B cell (primary cell): ENCODE results near the gene SAC3D1. TPM values are rescaled to one million over a fixed set of nuclear protein-coding genes. Genes with fewer than 3 reads are reported as not detected.

ENCODE experiments used
- ATAC-seq: fragments of 200-7000 bp; cut with Tn5 transposase; one replicate; pipeline ENCODE4 v1.10.0; 2021; ENCODE audit warnings: low read depth, mild to moderate bottlenecking, moderate number of reproducible peaks, moderate library complexity
- CTCF ChIA-PET: fragments of 350-600 bp; sonication (Branson Sonifier 250); formaldehyde crosslinking; loops from one replicate; lab custom pipeline; 2021; ENCODE audit warnings: antibody characterized with exemption, inconsistent platforms; lab: Charles Lee
- POLR2A ChIA-PET: fragments of 350-600 bp; sonication (Branson Sonifier 250); formaldehyde crosslinking; loops from one replicate; lab custom pipeline; 2021; ENCODE audit warnings: antibody characterized with exemption; lab: Charles Lee
- DNase-seq: peaks from one replicate; pipeline ENCODE4 v3.0.0; 2013
- H2AFZ ChIP-seq: 2 replicates; pipeline ENCODE4 v1.6.1; 2012; ENCODE audit warnings: mild to moderate bottlenecking, low read depth, low read length; ENCODE audit not compliant: insufficient read depth, poor library complexity, severe bottlenecking
- H3K27ac ChIP-seq, 2 donors: 1 replicate in 1 of 2; 2 replicates in 1 of 2; pipeline ENCODE4 v1.5.1; 2012 to 2013; ENCODE audit warnings: low read length in 2 of 2, mild to moderate bottlenecking in 2 of 2, moderate library complexity in 1 of 2
- H3K27me3 ChIP-seq, 4 experiments: fragments of 200-600 bp in 1 of 4; sonication (generic) in 1 of 4; replicated peaks in 1 of 4; 1 replicate in 2 of 4; 2 replicates in 2 of 4; pipeline versions ENCODE4 v1.6.1 to v1.7.0; 2013 to 2016; ENCODE audit warnings: low read length in 3 of 4, mild to moderate bottlenecking in 2 of 4, mixed read lengths in 1 of 4, moderate library complexity in 1 of 4; ENCODE audit not compliant: insufficient read depth in 4 of 4, control insufficient read depth in 3 of 4; ENCODE audit errors: control extremely low read depth in 1 of 4
- H3K36me3 ChIP-seq, 2 experiments: replicated peaks in 1 of 2; 1 replicate in 1 of 2; 2 replicates in 1 of 2; pipeline versions ENCODE4 v1.6.1 to v1.7.1; 2013; ENCODE audit warnings: low read length in 1 of 2; ENCODE audit not compliant: insufficient read depth in 2 of 2, control insufficient read depth in 1 of 2; ENCODE audit errors: control extremely low read depth in 1 of 2, extremely low read depth in 1 of 2
- H3K4me1 ChIP-seq, 2 donors: fragments of 200-600 bp in 1 of 2; sonication (generic) in 1 of 2; 1 replicate in 1 of 2; 2 replicates in 1 of 2; pipeline versions ENCODE4 v1.5.1 to v1.6.1; 2013 to 2017; ENCODE audit warnings: low read length in 2 of 2; ENCODE audit not compliant: control insufficient read depth in 2 of 2, insufficient read depth in 2 of 2
- H3K4me2 ChIP-seq: replicated peaks from 2 replicates; pipeline ENCODE3; 2012; ENCODE audit warnings: mild to moderate bottlenecking, low read depth, low read length; ENCODE audit not compliant: poor library complexity, severe bottlenecking
- H3K4me3 ChIP-seq, 5 experiments: fragments of 200-600 bp in 1 of 5; sonication (generic) in 1 of 5; 1 replicate in 3 of 5; 2 replicates in 2 of 5; pipeline versions ENCODE4 v1.5.1 to v1.7.0; 2011 to 2016; ENCODE audit warnings: low read length in 4 of 5, mild to moderate bottlenecking in 4 of 5, low read depth in 2 of 5, control low read depth in 1 of 5, moderate library complexity in 1 of 5; ENCODE audit not compliant: insufficient read depth in 1 of 5; ENCODE audit errors: control extremely low read depth in 1 of 5, extremely low read depth in 1 of 5
- H3K79me2 ChIP-seq: fragments of 200-600 bp; sonication (generic); one replicate; pipeline ENCODE4 v1.6.0; 2016; ENCODE audit warnings: low read length; ENCODE audit not compliant: control insufficient read depth, insufficient read depth
- H3K9ac ChIP-seq: fragments of 200-600 bp; sonication (generic); 2 replicates; pipeline ENCODE4 v1.6.1; 2017; ENCODE audit warnings: mild to moderate bottlenecking, low read length, moderate library complexity
- H3K9me3 ChIP-seq, 3 donors: one replicate each; pipeline versions ENCODE4 v1.6.1 to v1.7.1; 2013; ENCODE audit warnings: low read length in 2 of 3; ENCODE audit not compliant: control insufficient read depth in 2 of 3, insufficient read depth in 1 of 3; ENCODE audit errors: control extremely low read depth in 1 of 3
- H4K20me1 ChIP-seq: 2 replicates; pipeline ENCODE4 v1.6.0; 2012; ENCODE audit warnings: mild to moderate bottlenecking, low read length; ENCODE audit not compliant: insufficient read depth, control insufficient read depth, poor library complexity, severe bottlenecking
- H3K27ac Mint-ChIP-seq: one replicate; pipeline ENCODE4 v1.8.0; 2021; ENCODE audit warnings: mixed read lengths
- H3K27me3 Mint-ChIP-seq: one replicate; pipeline ENCODE4 v1.8.0; 2021; ENCODE audit warnings: mixed read lengths
- H3K4me1 Mint-ChIP-seq: one replicate; pipeline ENCODE4 v1.8.0; 2021; ENCODE audit warnings: mixed read lengths
- H3K4me3 Mint-ChIP-seq: one replicate; pipeline ENCODE4 v1.8.0; 2021; ENCODE audit warnings: mixed read lengths
- H3K9me3 Mint-ChIP-seq: one replicate; pipeline ENCODE4 v1.8.0; 2022; ENCODE audit warnings: mixed read lengths; ENCODE audit not compliant: insufficient read depth
- EZH2 ChIP-seq: IDR thresholded peaks from 2 replicates; pipeline ENCODE4 v1.6.1; 2012; ENCODE audit warnings: borderline replicate concordance, low read depth, mild to moderate bottlenecking, moderate library complexity, low read length; ENCODE audit not compliant: insufficient read depth, poor library complexity, severe bottlenecking
- WGBS: methylation state at CpG from one replicate; pipeline ENCODE4 v1.1.5; 2013; ENCODE audit warnings: missing lambda C conversion rate; ENCODE audit not compliant: insufficient coverage; 5-methylcytosine and 5-hydroxymethylcytosine counted together
- intact Hi-C: fragments of 100-400 bp; cut with micrococcal nuclease; formaldehyde crosslinking; loops from one replicate; pipeline ENCODE4 v1.10.0; 2022
- polyA plus RNA-seq: library from polyadenylated mRNA; depleted of rRNA; stranded (reverse); fragments of >200 nt; gene quantifications from 2 replicates; pipeline ENCODE4 v1.2.3, GENCODE V29; 2012
- total RNA-seq, 2 donors: library from RNA; stranded (reverse); fragments of 120-200 nt in 1 of 2; gene quantifications; 1 replicate in 1 of 2; 2 replicates in 1 of 2; pipeline versions ENCODE4 v1.2.3 to v1.2.4, GENCODE V29; 2013 to 2022
- TF ChIP-seq, protein P1 (sequence below): fragments of 200-600 bp; IDR thresholded peaks from one replicate; pipeline ENCODE4 v1.8.0; 2022; ENCODE audit warnings: antibody characterized with exemption, mild to moderate bottlenecking

Gene SAC3D1
- total and polyA plus RNA-seq, 2 donors (not counting 1 experiment from before 2014, with no cell fraction given) = 5.9 to 6.0 TPM

DNA sequence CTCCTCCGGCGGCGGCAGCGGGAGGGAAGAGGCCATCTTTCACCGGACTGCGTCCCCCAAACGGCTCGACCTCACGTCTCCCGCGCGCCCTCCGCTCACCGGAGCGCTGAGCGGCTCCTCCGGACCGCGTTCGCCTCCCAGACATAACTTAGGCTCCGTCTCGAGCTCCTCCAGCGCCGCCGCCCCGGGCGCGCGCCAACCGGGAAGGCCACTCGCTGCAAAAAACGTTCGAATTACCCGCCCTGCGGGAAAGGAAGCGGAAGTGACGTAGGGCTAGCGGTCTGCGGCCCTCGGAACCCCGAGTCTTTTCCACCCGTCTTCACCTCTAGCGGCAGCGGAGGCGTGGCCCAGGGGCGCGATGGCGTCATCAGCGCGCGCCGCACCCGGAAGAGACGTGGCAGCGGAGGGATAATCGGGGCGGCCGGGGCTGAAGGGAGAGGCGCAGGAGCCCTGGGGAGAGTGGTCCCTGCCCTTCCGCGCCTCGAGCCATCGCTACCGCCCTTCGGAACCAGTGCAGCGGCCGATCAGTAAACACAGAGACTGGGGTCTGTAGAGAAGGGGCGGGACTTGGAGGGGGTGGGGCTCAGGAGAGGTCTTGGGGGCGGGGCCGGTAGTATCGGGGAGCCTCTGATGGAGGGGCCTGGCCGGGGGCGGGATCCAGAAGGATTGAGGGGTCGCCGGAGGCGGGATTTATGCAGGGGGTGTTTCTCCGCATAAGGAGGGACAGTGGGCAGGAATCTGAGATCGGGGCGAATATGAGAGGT is 43.0 kb downstream of the SAC3D1 start, which contains the start of the genes CDCA5 and ZFPL1:
Gene CDCA5, minus strand, starts transcription at position 207 of the 764 bp plus-strand sequence. Its CDS starts 62 bp downstream, at position 145.
Gene ZFPL1, plus strand, starts transcription at position 389 of the 764 bp plus-strand sequence. CDS start 477 bp downstream, outside the sequence.
- Mint-ChIP-seq H3K27me3 (no peaks in the 10 kb centered on the region), H3K27ac (peak within 1 kb of the TSS; percentile 100), H3K9me3 (no peaks in the 10 kb centered on the region), H3K4me3 (peak within 1 kb of the TSS; percentile 98), H3K4me1 (peaks cover 28% of the 10 kb centered on the region)
- ATAC-seq = peak; percentile 87
- no peaks in the 10 kb centered on the region for H3K9me3 ChIP-seq
- WGBS = under 1% methylated on average over 77 of the region's 79 CpGs
- H3K27ac ChIP-seq = peak within 1 kb of the TSS; percentile 91 to 94
- CTCF ChIA-PET = interaction anchor here (0.5 to 2.0 kb wide), 3 partner anchors 27 to 50 kb away, joined by 3 to 8 read pairs (median 6); partner anchors contain the start of gene SAC3D1
- H3K79me2 ChIP-seq = peaks cover 24% of the 10 kb centered on the region
- peaks cover 8% of the 10 kb centered on the region for H4K20me1 ChIP-seq
- TF ChIP-seq, protein P1, sequence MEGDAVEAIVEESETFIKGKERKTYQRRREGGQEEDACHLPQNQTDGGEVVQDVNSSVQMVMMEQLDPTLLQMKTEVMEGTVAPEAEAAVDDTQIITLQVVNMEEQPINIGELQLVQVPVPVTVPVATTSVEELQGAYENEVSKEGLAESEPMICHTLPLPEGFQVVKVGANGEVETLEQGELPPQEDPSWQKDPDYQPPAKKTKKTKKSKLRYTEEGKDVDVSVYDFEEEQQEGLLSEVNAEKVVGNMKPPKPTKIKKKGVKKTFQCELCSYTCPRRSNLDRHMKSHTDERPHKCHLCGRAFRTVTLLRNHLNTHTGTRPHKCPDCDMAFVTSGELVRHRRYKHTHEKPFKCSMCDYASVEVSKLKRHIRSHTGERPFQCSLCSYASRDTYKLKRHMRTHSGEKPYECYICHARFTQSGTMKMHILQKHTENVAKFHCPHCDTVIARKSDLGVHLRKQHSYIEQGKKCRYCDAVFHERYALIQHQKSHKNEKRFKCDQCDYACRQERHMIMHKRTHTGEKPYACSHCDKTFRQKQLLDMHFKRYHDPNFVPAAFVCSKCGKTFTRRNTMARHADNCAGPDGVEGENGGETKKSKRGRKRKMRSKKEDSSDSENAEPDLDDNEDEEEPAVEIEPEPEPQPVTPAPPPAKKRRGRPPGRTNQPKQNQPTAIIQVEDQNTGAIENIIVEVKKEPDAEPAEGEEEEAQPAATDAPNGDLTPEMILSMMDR = no peak
- no peak for TF ChIP-seq EZH2
- H3K4me2 ChIP-seq = peak within 1 kb of the TSS; percentile 88
- peaks cover 0 to 40% of the 10 kb centered on the region in 2 experiments for H3K36me3 ChIP-seq
- intact Hi-C loops = loop anchor here (1.0 kb wide), 9 partner anchors 12 to 167 kb away; partner anchors contain the start of genes ARL2, ATG2A, FAU and MRPL49
- H2AFZ ChIP-seq = peak within 1 kb of the TSS; percentile 98
- no peaks in the 10 kb centered on the region for H3K27me3 ChIP-seq
- peak; percentile 98 for DNase-seq
- POLR2A ChIA-PET = no interaction called here
- peak within 1 kb of the TSS; percentile 61 to 81 (median 76) for H3K4me3 ChIP-seq
- peak within 1 kb of the TSS; percentile 86 for H3K9ac ChIP-seq
- H3K4me1 ChIP-seq = peaks cover 12 to 19% of the 10 kb centered on the region in 2 donors
